Stimulated activated CD8-positive, alpha-beta memory T cell treated with anti-CD3 and anti-CD28 coated beads, Interleukin-15, amount 100 ng/mL, for 4 hours (primary cell): ENCODE measurements around the gene PRPF40B.
"Not testable (repeated sequence)": the region's sequence is repeated elsewhere in the genome, so short reads cannot be mapped to it uniquely, and the experiment has no call there.

Experiments
- DNase-seq, 2 donors: peaks; one replicate each; pipeline ENCODE4 v3.0.0-alpha.2; 2020; ENCODE audit warnings: low read depth in 2 of 2

PRPF40B gene

DNA sequence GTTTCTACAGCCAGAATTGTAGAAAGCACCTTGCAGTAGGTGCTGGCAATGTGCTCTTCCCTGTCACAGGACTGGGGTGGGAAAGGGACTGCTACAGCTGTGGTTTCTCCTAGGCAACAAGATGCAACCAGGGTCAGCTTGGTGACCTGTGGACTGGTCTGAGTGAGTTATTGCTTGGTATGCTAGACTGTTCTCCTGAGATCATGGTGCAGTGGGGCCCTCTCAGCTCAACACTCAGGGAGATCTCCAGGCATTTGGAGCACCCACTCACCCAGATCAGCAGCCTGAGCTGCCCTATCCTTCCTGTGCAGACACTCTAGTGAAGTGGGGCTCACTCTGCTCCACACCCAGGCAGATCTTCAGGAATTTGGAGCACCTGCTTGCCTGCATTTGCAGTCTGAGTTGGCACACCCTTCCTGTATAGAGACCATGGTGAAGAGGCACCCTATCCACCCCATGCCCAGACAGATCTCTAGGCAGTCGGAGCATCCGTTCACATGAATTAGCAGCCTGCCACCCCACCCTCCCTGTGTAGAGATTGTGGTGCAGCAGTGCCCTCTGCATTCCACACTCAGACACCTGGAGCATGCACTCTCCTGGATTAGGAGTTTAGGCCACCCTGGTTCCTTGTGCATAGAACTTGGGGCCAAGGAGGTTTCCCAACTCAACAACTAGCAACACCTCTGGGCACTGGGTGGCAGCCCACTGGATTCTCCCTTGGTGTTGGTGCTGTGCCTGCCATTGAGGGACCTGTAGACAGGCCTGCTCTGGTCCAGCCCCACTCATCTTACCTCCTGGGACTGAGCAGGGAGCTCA, 14.1 kb upstream of the PRPF40B start:
- no peak for DNase-seq

DNA sequence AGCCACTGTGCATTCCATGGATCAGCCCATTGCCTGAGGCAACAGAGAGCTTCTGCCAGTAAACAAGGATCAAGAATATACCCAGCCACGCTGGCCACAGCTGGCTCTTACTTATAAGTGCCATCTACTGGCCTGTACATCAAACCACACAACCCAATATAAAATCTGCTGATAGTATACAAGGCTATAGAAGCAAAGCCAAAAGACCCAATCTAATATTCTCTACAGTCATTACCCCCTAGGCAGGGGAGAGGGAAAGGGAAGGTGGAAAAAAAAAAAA, 13.5 kb upstream of the PRPF40B start:
- no peak for DNase-seq

GRCh38 chr12:49610785-49611184, 12.6 kb upstream of the PRPF40B start:
- not testable (repeated sequence) for DNase-seq

- DNase-seq = no peak
These were observed 11.2 kb upstream of the PRPF40B start for GRCh38 chr12:49612210-49612609.

- DNase-seq = no peak
These were observed 7.6 kb upstream of the PRPF40B start for GRCh38 chr12:49615725-49616124.

DNA sequence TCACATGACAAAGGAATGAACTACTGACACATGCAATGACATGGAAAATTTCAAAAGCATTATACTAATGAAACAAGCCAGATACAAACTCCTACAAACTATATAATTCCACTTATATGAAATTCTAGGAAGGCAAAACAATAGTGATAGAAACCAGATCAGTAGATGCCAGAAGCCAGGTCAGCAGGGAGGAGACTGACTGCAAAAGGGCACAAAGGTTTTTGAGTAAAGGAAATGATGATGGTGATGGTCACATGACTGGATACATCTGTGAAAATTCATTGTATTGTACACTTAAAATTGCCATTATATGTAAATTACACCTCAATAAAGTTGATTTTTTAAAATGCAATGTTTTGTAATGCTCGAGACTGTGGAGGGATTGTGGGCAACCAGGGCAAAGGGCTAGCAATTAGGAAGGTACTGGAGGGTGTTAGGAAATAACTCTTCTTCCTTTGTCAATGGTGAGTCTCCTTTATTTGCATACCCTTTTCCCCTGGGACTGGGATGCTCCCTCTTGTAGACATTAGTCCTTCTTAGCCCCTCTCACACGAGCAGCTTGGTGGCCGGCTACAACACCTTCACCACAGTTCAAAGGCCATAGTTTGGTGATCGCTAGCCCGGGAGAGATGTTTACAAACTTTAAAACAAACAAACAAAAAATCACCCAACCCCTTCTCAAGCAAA, 6.7 kb upstream of the PRPF40B start:
- no peak for DNase-seq

DNA sequence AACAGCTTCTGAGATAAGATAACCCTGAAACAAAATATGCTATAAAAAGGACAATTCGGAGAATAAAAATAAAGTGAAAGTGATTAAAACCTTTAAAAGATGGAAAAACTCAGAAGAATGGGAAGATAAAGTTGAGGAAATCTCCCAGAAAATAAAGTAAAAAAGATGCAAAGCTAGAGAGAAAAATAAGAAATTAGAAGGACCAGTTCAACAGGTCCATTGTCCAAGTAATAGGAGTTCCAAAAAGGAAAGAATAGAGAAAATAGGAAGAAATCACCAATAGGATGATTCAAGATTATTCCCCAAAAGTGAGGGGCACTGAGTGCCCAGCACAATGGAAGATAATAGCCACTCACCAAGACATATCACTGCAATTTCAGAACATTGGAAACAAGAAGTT, 4.8 kb upstream of the PRPF40B start:
- no peak for DNase-seq

DNA sequence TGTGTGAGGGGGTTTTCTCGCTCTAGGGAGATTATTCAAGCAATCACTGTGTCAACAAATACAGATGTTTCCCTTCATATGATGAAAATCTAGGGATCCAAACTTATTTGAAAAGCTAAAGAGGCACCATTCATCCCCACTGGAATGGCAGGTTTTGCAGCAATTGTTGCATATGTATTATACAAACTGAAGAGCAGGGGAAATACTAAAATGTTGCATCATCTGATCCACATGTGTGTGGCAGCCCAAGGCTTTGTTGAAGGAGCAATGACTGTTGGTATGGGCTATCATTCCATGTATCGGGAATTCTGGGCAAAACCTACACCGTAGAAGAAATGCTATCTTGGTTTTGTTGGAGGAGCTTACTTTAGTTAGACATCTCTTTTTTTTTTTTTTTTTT, 4.1 kb upstream of the PRPF40B start:
- no peak for DNase-seq

DNA sequence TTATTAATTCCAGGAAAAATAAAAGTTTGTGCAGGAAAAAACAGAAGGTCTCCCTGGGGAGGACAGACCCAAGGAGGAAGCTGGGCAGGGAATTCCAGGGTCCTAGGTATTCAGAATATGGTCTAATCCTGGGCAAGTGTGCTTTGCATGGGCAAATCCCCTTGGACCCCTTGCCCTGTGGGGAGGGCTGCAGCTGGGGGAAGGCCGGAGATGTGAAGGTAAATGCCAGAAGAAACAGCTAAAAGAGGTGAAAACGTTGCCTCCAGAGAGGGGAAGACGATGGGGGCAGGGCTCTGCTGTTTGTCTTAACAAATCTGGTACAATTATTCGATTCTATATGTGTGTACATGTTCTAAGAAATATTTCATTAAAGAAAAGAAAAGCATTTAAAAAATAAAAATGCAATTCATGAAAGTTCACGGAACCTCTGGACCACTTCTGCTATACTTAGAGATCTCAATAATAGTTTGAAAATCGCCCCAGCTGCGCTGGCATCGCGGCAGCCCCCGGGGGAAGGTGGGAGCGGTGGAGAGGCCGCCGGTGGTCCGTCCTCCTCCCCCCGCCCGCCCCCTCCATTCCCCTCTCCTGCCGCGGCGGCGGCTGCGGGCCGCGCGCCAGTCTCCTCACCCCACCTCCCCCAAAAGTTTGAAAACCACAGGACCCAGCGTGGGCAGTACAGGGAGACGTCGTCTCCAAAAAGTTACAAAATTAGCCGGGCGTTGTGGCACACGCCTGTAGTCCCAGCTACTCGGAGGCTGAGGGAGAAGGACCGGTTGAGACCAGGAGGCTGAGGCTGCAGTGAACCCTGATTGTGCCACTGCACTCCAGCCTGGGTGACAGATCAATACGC, 1.5 kb upstream of the PRPF40B start:
- peak in 1 of 2 donors; percentile 9 for DNase-seq

DNA sequence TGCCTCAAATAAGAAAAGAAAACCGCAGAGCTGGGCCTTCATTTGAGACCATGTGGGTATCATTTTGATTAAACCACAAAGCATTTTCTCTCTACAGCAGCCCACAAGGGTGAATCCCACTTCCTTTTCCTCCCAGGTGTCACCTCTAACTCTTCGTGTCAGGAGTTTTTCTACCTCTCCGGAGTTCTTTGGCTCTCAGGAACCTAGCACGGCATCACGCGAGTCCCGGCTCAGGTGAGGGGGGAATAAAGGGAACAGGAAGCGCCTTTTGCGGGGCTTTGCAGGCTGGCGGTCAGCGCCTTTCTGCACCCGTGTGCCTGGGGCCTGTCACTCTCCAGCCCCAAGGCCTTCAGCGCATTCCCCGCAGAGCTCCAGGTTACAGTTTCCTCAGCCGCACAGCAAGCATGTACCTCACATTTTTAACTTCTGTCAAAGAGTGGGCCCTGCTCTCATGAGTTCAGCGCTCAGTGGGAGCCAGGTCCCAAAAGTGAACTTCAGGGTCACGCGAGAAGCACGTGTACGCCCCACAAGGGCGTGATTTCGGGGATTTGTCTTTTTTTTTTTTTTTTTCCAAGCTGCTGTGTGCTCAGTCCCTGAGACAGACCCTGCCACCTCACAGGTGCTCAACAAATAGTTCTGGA, 740 bp upstream of the PRPF40B start:
- DNase-seq = peak; percentile 13 to 16

DNA sequence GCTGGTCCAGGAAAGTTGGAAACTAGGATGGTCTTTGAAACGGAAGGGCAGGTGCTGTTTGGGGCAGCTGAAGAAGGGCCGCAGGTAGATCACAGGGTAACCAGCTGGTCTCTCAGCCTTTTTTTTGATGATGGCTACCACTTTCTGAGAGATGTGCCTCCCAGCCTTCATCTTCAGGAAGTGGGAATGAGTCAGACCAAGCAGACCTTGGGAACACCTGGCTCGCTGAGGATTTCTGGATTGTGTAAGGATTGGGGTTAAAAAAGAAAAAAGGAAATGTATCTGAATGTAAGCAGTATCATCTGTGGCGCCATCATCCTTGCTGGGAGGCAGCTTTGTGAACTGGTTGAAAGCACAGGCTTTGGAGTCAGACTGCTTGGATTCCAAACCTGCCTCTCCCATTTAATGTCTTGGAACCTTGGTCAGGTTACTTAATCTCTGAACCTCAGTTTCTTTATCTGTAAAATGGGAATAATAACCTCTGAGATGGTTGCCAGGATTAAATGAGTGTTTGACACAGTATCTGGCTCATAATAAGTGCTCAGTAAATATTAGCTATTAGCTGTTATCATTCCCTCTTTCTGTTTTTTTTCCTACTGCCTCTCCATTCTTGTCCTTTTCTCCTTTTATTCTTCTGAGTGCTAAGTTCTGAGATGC, 1.7 kb downstream of the PRPF40B start:
- DNase-seq = no peak

DNA sequence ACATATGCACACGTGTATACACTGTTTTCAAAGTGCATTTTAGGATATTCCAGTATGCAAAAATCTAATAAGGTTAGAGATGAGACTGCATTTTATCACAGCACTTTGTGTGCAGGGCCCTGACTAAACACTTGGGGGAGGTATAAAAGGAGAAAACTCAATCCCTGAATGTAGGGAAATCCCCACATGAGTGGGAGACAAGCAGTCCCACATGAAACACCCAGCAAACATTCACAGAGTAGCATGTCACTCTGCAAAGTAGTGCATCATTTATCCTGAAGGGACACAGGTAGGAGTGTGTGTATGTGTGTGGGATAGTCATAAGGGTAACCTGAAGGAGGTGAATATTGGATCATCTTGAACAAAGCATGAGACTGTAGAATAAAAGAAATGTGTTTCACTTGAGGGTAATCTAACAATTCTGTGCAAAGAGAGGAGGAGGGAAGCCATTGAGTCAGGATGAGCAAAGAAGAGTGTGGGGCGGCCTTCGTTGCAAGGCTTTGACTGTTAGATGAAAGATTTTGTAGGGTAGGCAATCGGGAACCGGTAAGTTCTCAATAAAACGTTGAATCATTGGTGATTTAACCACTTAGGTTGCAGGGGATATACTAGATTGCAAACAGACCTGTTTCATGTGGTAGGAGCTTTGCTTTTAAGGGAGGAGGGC, 2.9 kb downstream of the PRPF40B start:
- DNase-seq = no peak

DNA sequence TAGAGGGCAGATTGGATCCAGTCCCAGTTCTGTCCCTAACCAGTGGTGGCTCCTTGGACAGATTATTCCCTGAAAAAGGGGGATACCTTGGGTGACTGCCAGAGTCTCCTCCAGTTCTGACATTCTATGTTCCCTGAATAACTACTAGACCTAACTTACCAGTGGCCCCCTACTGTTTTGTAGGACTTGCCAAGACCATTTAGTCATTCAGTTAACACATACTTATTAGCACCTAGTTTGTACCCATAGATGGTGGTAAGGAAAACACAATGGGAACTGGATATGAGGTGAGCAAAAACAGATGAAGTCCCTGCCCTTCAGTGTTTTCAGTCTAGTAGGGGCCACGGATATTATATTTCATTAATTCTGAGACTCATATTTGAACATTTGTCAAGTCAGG, 3.5 kb downstream of the PRPF40B start:
- DNase-seq = no peak

- DNase-seq = no peak
These were observed 4.5 kb downstream of the PRPF40B start for GRCh38 chr12:49627752-49628360.

- no peak for DNase-seq
These were observed 8.1 kb downstream of the PRPF40B start for GRCh38 chr12:49631336-49631907.

GRCh38 chr12:49632401-49632800, 9.0 kb downstream of the PRPF40B start:
- no peak for DNase-seq

GRCh38 chr12:49632986-49633702, 9.8 kb downstream of the PRPF40B start:
- no peak for DNase-seq

- no peak for DNase-seq
These were observed 10.5 kb downstream of the PRPF40B start for GRCh38 chr12:49633703-49634345.

- no peak for DNase-seq
These were observed 11.7 kb downstream of the PRPF40B start for GRCh38 chr12:49635036-49635435.
